Suprapubic skin (tissue), 4 donors: ENCODE results near the gene CFAP45. TPM values are rescaled to one million over a fixed set of nuclear protein-coding genes. Genes with fewer than 3 reads are reported as not detected.
A peak's percentile ranks its signal among the peaks of the same experiment; 100 is the strongest.

Experiments
- DNase-seq, 2 donors: peaks; one replicate each; pipeline ENCODE4 v3.0.0-alpha.2; 2019; ENCODE audit warnings: low spot score in 2 of 2
- H3K27ac ChIP-seq: fragments of 200-600 bp; sonication (generic); one replicate; pipeline ENCODE4 v1.5.1; 2019
- H3K27me3 ChIP-seq: fragments of 200-600 bp; sonication (generic); one replicate; pipeline ENCODE4 v1.5.1; 2019
- H3K36me3 ChIP-seq: fragments of 200-600 bp; sonication (generic); one replicate; pipeline ENCODE4 v1.5.1; 2019
- H3K4me1 ChIP-seq: fragments of 200-600 bp; sonication (generic); one replicate; pipeline ENCODE4 v1.5.1; 2019
- H3K4me3 ChIP-seq: fragments of 200-600 bp; sonication (generic); one replicate; pipeline ENCODE4 v1.5.1; 2019; ENCODE audit warnings: mild to moderate bottlenecking
- H3K9me3 ChIP-seq: fragments of 200-600 bp; sonication (generic); one replicate; pipeline ENCODE4 v1.5.1; 2019
- EP300 ChIP-seq: sonication (generic); formaldehyde crosslinking; IDR thresholded peaks from one replicate; pipeline ENCODE4 v1.6.1; 2017; ENCODE audit warnings: antibody characterized with exemption
- POLR2A ChIP-seq, 2 donors: fragments of 450-650 bp; IDR thresholded peaks; one replicate each; pipeline ENCODE4 v1.6.1; 2017; ENCODE audit warnings: antibody characterized with exemption in 2 of 2, mild to moderate bottlenecking in 2 of 2, moderate library complexity in 2 of 2
- POLR2AphosphoS5 ChIP-seq, 3 donors: sonication (generic); formaldehyde crosslinking; IDR thresholded peaks; one replicate each; pipeline ENCODE4 v1.6.1; 2017; ENCODE audit warnings: antibody characterized with exemption in 3 of 3
- WGBS: methylation state at CpG from one replicate; pipeline ENCODE4 v1.1.5; 2018; 5-methylcytosine and 5-hydroxymethylcytosine counted together
- total RNA-seq, 4 donors: library from RNA; depleted of rRNA; stranded (reverse); fragments of >200 nt; gene quantifications; one replicate each; pipeline ENCODE4 v1.1.0, GENCODE V29; 2016
- TF ChIP-seq, protein P1 (sequence below), 2 donors: fragments of 200-600 bp in 1 of 2; fragments of 450-650 bp in 1 of 2; sonication (generic) in 1 of 2; IDR thresholded peaks; one replicate each; pipeline ENCODE4 v1.5.1; 2016 to 2019; ENCODE audit warnings: antibody characterized with exemption in 2 of 2, mild to moderate bottlenecking in 1 of 2, moderate library complexity in 1 of 2

CFAP45 gene
- total RNA-seq, 4 donors from 2014 or later, result 0.78 to 2.1 (median 1.6) TPM

DNA sequence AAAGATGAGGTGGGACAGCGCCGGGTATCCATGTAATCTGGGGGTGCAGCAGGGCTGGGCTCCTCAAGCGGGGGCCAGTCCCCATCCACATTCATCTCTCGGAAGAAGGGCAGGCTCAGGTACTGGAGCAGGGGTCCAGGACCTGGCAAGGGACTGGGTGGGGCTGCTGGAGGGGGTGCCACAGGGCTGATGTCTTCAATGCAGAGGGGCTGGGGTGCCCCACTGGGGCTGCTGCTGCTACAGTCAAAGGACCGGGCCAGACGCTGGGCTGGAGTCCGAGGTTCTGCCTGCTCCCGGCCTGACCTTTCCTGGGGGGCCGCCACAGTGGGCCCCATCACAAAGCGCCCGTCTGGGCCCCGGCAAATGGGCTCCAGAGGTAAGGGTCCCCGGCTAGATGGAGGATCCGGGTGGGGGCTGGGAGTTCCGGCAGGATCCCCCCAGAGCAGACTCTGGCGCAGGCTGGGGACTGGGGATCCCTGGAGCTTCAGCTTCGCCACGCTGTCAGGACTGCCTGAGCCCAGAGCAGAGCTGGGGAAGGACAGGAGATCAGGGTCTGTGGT lies 28.6 kb upstream of the CFAP45 start:
- TF ChIP-seq, protein P1, sequence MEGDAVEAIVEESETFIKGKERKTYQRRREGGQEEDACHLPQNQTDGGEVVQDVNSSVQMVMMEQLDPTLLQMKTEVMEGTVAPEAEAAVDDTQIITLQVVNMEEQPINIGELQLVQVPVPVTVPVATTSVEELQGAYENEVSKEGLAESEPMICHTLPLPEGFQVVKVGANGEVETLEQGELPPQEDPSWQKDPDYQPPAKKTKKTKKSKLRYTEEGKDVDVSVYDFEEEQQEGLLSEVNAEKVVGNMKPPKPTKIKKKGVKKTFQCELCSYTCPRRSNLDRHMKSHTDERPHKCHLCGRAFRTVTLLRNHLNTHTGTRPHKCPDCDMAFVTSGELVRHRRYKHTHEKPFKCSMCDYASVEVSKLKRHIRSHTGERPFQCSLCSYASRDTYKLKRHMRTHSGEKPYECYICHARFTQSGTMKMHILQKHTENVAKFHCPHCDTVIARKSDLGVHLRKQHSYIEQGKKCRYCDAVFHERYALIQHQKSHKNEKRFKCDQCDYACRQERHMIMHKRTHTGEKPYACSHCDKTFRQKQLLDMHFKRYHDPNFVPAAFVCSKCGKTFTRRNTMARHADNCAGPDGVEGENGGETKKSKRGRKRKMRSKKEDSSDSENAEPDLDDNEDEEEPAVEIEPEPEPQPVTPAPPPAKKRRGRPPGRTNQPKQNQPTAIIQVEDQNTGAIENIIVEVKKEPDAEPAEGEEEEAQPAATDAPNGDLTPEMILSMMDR (IDR thresholded peaks at IDR 0.05), result no peak
- Histone ChIP-seq H3K27me3 (no peaks in the 10 kb centered on the region), H3K27ac (no peak overlapping the region), H3K36me3 (no peaks in the 10 kb centered on the region), H3K4me1 (peaks cover 44% of the 10 kb centered on the region), H3K9me3 (no peaks in the 10 kb centered on the region), H3K4me3 (peak overlapping the region; percentile 3)
- WGBS, result 88% methylated on average over 7 of the region's 18 CpGs
- DNase-seq, result no peak

DNA sequence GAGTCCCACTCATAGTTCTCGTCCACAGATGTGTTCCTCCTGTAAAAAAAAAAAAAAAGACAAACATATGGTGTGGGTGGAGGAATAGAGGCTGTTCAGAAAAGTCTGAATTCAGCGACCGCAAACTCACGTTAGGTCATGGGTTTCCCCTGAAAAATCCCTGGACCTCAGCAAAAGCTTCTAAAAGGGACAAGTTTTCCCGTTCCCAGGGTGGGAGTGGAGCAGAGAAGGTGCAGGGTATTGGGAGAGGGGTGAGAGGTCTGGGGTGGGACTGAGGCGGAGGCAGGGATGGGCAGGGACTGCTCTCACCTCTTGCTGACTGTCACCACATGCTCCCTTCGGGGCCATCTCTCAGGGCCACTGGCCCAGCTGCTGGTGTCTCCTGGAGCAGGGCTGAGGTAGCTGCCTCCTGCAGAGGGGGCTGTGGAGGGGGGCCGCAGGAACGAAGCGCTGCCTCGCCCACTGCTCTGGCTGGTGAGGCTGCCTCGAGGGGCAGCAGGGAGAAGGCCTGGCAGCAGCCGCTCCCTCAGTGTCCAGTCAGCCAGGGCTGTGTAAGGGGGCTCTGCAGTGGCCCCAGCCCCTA lies 28.0 kb upstream of the CFAP45 start:
- TF ChIP-seq POLR2AphosphoS5 (IDR thresholded peaks at IDR 0.05) (no peak), EP300 (no peak), POLR2A (IDR thresholded peaks at IDR 0.05) (no peak)
- TF ChIP-seq, protein P1 (IDR thresholded peaks at IDR 0.05), result no peak
- WGBS, result 67% methylated on average over 13 of the region's 13 CpGs
- Histone ChIP-seq H3K4me3 (no peak overlapping the region), H3K9me3 (no peaks in the 10 kb centered on the region), H3K4me1 (peaks cover 44% of the 10 kb centered on the region), H3K36me3 (no peaks in the 10 kb centered on the region), H3K27ac (no peak overlapping the region), H3K27me3 (no peaks in the 10 kb centered on the region)
- no peak for DNase-seq

DNA sequence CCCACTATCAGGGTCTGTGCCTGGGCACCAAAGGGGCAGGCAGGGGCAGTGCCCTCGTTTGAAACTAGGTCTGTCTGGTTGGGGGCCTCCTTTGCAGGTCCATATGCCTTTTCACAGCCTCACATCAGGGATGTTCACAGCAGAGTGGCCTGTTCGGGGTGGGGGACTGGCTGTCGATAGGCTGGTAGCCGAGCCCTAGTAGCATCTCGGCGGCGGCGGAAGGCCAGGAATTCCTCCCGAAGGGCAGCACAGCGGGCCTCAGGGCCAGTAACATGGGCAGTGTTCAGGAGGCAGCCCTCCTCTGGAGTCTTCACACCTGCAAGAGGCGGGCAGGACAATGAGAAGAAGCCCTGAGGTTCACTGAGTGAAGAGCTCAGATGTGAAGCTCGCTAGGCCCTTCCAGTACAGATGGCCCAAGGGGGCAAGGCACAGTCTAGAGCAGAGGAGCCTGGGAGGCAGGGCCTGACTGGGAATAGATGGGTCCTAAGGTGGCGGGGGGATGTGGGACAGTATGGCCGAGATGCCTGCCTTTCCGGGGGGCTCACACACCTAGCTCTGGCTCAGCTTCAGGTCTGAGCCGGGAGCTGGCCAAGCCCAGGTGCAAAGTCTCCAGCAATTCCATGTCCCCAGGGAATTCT lies 27.4 kb upstream of the CFAP45 start:
- no peak for TF ChIP-seq EP300
- TF ChIP-seq POLR2AphosphoS5 (IDR thresholded peaks at IDR 0.05), result no peak
- 87% methylated on average over 15 of the region's 16 CpGs for WGBS
- peaks cover 44% of the 10 kb centered on the region for H3K4me1 ChIP-seq
- DNase-seq, result no peak
- H3K27me3 ChIP-seq, result no peaks in the 10 kb centered on the region
- no peak overlapping the region for H3K4me3 ChIP-seq
- H3K36me3 ChIP-seq, result no peaks in the 10 kb centered on the region
- no peak overlapping the region for H3K27ac ChIP-seq
- H3K9me3 ChIP-seq, result no peaks in the 10 kb centered on the region

DNA sequence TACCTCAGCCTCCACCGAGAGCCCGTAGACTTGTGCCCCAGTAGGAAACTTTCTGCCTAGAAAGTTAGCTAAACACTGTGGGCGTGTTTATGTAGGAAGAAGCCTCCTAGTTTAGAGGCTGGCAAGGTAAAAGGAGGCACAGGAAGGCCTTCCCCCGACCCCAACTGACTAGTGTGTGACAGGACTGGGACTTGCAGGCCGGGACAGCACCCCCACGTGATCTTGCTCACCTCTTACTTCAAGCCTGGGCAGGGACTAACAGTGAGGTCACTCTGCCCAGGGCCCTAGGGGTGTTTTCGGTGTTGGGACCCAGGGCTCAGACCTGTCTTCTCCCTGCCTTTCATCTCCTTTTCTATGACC lies 25.7 kb upstream of the CFAP45 start:
- WGBS, result 7% methylated on average over 6 of the region's 7 CpGs
- Histone ChIP-seq H3K27ac (peak overlapping the region; percentile 94), H3K4me3 (peak overlapping the region; percentile 63), H3K36me3 (peaks cover 2% of the 10 kb centered on the region), H3K9me3 (no peaks in the 10 kb centered on the region), H3K4me1 (peaks cover 51% of the 10 kb centered on the region), H3K27me3 (no peaks in the 10 kb centered on the region)
- no peak for TF ChIP-seq POLR2AphosphoS5 (IDR thresholded peaks at IDR 0.05)
- TF ChIP-seq EP300, result no peak
- TF ChIP-seq, protein P1 (IDR thresholded peaks at IDR 0.05), result no peak
- no peak for TF ChIP-seq POLR2A (IDR thresholded peaks at IDR 0.05)
- no peak for DNase-seq

DNA sequence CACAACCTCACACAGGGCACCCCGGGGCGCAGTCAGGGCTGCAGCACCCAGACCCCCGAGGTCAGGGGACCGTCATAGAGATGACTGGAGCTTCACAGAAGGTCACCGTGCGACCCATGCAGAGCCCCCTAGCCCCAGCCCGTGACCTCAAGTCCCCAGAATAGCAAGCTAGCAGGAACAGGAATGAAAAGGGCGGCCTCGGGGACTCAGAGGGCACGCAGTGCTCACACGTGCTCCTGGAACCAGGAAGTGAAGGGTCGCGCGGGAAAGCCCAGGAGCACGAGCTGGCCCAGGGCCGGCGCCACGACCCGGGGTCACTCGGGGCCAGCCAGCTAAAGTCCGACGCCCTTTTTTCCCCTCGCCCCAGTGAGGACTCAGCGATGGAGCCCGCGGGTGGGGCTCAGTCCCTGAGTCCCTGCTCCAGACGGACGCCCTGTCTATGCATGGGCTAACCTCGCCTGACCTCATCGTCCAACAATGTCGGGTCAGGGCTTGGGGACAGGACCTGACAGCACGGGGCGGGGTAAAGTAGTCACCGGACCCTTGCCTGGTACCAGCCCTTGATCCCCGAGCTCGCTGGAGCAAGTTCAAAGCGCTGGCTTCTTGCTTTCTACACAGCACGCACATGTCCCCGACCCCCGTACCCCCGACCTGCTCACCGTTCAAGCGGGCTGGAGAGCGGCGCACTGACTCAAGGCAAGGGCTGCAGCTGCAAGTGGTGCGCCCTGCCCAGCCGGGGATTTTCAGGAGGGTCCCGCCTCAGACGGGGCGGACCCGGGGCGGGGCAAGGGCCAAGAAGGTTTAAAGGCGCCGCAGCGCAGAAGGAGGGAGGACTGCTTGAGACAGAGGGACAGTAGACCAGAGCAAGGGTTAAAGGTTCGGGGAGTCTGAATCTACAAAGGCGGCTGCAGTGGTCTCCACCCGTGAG lies 25.1 kb upstream of the CFAP45 start, which contains the start of gene TAGLN2:
Gene TAGLN2 (minus strand): TSS at position 717 of the 928 bp plus-strand sequence. CDS start 4,998 bp downstream, outside the sequence.
- Histone ChIP-seq H3K27me3 (no peaks in the 10 kb centered on the region), H3K36me3 (peaks cover 8% of the 10 kb centered on the region), H3K27ac (peak within 1 kb of the TSS; percentile 94), H3K4me1 (peaks cover 57% of the 10 kb centered on the region), H3K4me3 (peak within 1 kb of the TSS; percentile 63), H3K9me3 (no peaks in the 10 kb centered on the region)
- under 1% methylated on average over 30 of the region's 58 CpGs for WGBS
- TF ChIP-seq POLR2AphosphoS5 (IDR thresholded peaks at IDR 0.05) (peak; percentile 81 to 84 (median 83)), EP300 (no peak), POLR2A (IDR thresholded peaks at IDR 0.05) (peak; percentile 74 to 97)
- TF ChIP-seq, protein P1 (IDR thresholded peaks at IDR 0.05), result no peak
- DNase-seq, result peak; percentile 95 to 97
